H1 (cell line): ENCODE results near the gene POLA2. TPM values are rescaled to one million over a fixed set of nuclear protein-coding genes. Genes with fewer than 3 reads are reported as not detected.

Source experiments
- CTCF ChIA-PET: fragments of 300-600 bp; sonication (Branson Sonifier 250); formaldehyde crosslinking; loops from one replicate; lab custom pipeline; 2021; ENCODE audit not compliant: partially characterized antibody; lab: Charles Lee
- POLR2A ChIA-PET: fragments of 300-600 bp; sonication (Branson Sonifier 250); formaldehyde crosslinking; loops from one replicate; lab custom pipeline; 2021; ENCODE audit warnings: inconsistent platforms; ENCODE audit not compliant: partially characterized antibody; lab: Charles Lee
- DNase-seq, 2 experiments: peaks; one replicate each; pipeline versions ENCODE4 v3.0.0 to v3.0.0-alpha.2; 2010 to 2022; ENCODE audit warnings: low spot score in 2 of 2, low read depth in 1 of 2, mixed read lengths in 1 of 2
- FAIRE-seq: peaks from 2 replicates; lab custom pipeline; 2011; peaks lifted over from hg19 to GRCh38; lab: Jason Lieb, UNC
- H2AFZ ChIP-seq: 2 replicates; pipeline ENCODE4 v1.8.1; 2012; ENCODE audit warnings: low read length, inconsistent platforms
- H2AK5ac ChIP-seq: 2 replicates; pipeline ENCODE4 v1.6.1; 2013; ENCODE audit warnings: low read depth, low read length
- H2BK120ac ChIP-seq: replicated peaks from 2 replicates; pipeline ENCODE3; 2013; ENCODE audit warnings: low read depth, low read length, inconsistent platforms
- H2BK12ac ChIP-seq: 2 replicates; pipeline ENCODE4 v1.6.1; 2013; ENCODE audit warnings: low read depth, low read length
- H2BK15ac ChIP-seq: 2 replicates; pipeline ENCODE4 v1.6.1; 2013; ENCODE audit warnings: low read length
- H2BK20ac ChIP-seq: 2 replicates; pipeline ENCODE4 v1.6.1; 2013; ENCODE audit warnings: low read length
- H2BK5ac ChIP-seq: 2 replicates; pipeline ENCODE4 v1.6.1; 2013; ENCODE audit warnings: low read depth, low read length
- H3K14ac ChIP-seq: 2 replicates; pipeline ENCODE4 v1.6.1; 2013; ENCODE audit warnings: inconsistent platforms; ENCODE audit not compliant: insufficient read length
- H3K18ac ChIP-seq: 2 replicates; pipeline ENCODE4 v1.6.1; 2013; ENCODE audit warnings: low read length; ENCODE audit errors: extremely low read depth
- H3K23ac ChIP-seq: 2 replicates; pipeline ENCODE4 v1.6.1; 2013; ENCODE audit warnings: inconsistent platforms; ENCODE audit not compliant: insufficient read length
- H3K23me2 ChIP-seq: 2 replicates; pipeline ENCODE4 v1.6.1; 2013; ENCODE audit warnings: low read depth, low read length
- H3K27ac ChIP-seq: 2 replicates; pipeline ENCODE4 v1.6.1; 2011; ENCODE audit warnings: low read depth, low read length, inconsistent platforms
- H3K27me3 ChIP-seq, 4 experiments: replicated peaks in 1 of 4; 1 replicate in 1 of 4; 2 replicates in 3 of 4; pipeline versions ENCODE4 v1.6.1 to v1.8.1; 2011 to 2013; ENCODE audit warnings: low read length in 3 of 4, mild to moderate bottlenecking in 3 of 4, inconsistent platforms in 2 of 4, mixed read lengths in 2 of 4, moderate library complexity in 1 of 4; ENCODE audit not compliant: control insufficient read depth in 3 of 4, insufficient read depth in 3 of 4; ENCODE audit errors: extremely low read depth in 1 of 4
- H3K36me3 ChIP-seq, 4 experiments: 2 replicates each; pipeline versions ENCODE4 v1.6.1 to v1.8.1; 2011 to 2013; ENCODE audit warnings: mild to moderate bottlenecking in 4 of 4, low read length in 3 of 4, moderate library complexity in 2 of 4, control low read depth in 1 of 4, inconsistent platforms in 1 of 4; ENCODE audit not compliant: insufficient read depth in 4 of 4, control insufficient read depth in 2 of 4
- H3K4ac ChIP-seq: replicated peaks from 2 replicates; pipeline ENCODE3; 2013; ENCODE audit warnings: low read length, low read depth, mixed read lengths, inconsistent platforms; ENCODE audit not compliant: insufficient read length
- H3K4me1 ChIP-seq, 4 experiments: replicated peaks in 1 of 4; 1 replicate in 1 of 4; 2 replicates in 3 of 4; pipeline versions ENCODE4 v1.6.1 to v1.8.1; 2011 to 2013; ENCODE audit warnings: low read length in 3 of 4, inconsistent platforms in 2 of 4, mixed read lengths in 1 of 4; ENCODE audit not compliant: insufficient read depth in 4 of 4, control insufficient read depth in 3 of 4
- H3K4me2 ChIP-seq, 2 experiments: 2 replicates each; pipeline versions ENCODE4 v1.6.1 to v1.8.1; 2011 to 2013; ENCODE audit warnings: low read depth in 2 of 2, low read length in 2 of 2, control low read depth in 1 of 2, inconsistent platforms in 1 of 2, mild to moderate bottlenecking in 1 of 2; ENCODE audit not compliant: insufficient read depth in 1 of 2
- H3K4me3 ChIP-seq, 4 experiments: fragments of 200-600, 300-600 bp in 1 of 4; sonication (generic), shearing (Covaris generic), sonication (Bioruptor Twin) in 1 of 4; 2 replicates each; pipeline versions ENCODE4 v1.5.1 to v1.8.1; 2011 to 2016; ENCODE audit warnings: low read length in 4 of 4, low read depth in 3 of 4, control low read depth in 2 of 4, inconsistent platforms in 2 of 4, mild to moderate bottlenecking in 2 of 4, mixed read lengths in 1 of 4, moderate library complexity in 1 of 4; ENCODE audit not compliant: insufficient read depth in 2 of 4; ENCODE audit errors: extremely low read depth in 1 of 4
- H3K56ac ChIP-seq: replicated peaks from 2 replicates; pipeline ENCODE3; 2013; ENCODE audit warnings: low read depth, mild to moderate bottlenecking, mixed read lengths, low read length, inconsistent platforms; ENCODE audit not compliant: insufficient read length
- H3K79me1 ChIP-seq: 2 replicates; pipeline ENCODE4 v1.6.1; 2013; ENCODE audit warnings: low read depth, low read length, control low read depth
- H3K79me2 ChIP-seq, 2 experiments: 2 replicates each; pipeline versions ENCODE4 v1.6.1 to v1.8.1; 2012 to 2013; ENCODE audit warnings: low read length in 2 of 2, mild to moderate bottlenecking in 2 of 2, inconsistent platforms in 1 of 2; ENCODE audit not compliant: insufficient read depth in 2 of 2, control insufficient read depth in 1 of 2
- H3K9ac ChIP-seq, 4 experiments: replicated peaks in 1 of 4; 1 replicate in 1 of 4; 2 replicates in 3 of 4; pipeline versions ENCODE4 v1.6.1 to v1.8.1; 2011 to 2013; ENCODE audit warnings: low read depth in 3 of 4, low read length in 3 of 4, control low read depth in 2 of 4, mild to moderate bottlenecking in 2 of 4, moderate library complexity in 2 of 4, inconsistent platforms in 1 of 4; ENCODE audit errors: extremely low read depth in 1 of 4
- H3K9me3 ChIP-seq, 2 experiments: 2 replicates each; pipeline versions ENCODE4 v1.6.1 to v1.8.1; 2012 to 2013; ENCODE audit warnings: mild to moderate bottlenecking in 2 of 2, moderate library complexity in 2 of 2, control low read depth in 1 of 2, inconsistent platforms in 1 of 2, low read depth in 1 of 2, low read length in 1 of 2, mixed read lengths in 1 of 2; ENCODE audit not compliant: insufficient read depth in 2 of 2
- H4K20me1 ChIP-seq, 2 experiments: replicated peaks in 1 of 2; 2 replicates each; pipeline versions ENCODE3 to v1.8.1; 2011 to 2013; ENCODE audit warnings: inconsistent platforms in 2 of 2, low read length in 2 of 2, mild to moderate bottlenecking in 1 of 2; ENCODE audit not compliant: insufficient read depth in 2 of 2, control insufficient read depth in 1 of 2
- H4K5ac ChIP-seq: 2 replicates; pipeline ENCODE4 v1.6.1; 2013; ENCODE audit warnings: low read length, low read depth, mixed read lengths, inconsistent platforms; ENCODE audit not compliant: insufficient read length
- H4K8ac ChIP-seq: 2 replicates; pipeline ENCODE4 v1.8.0; 2013; ENCODE audit warnings: mild to moderate bottlenecking, moderate library complexity, low read length, inconsistent platforms; ENCODE audit not compliant: insufficient read depth; ENCODE audit errors: extremely low read depth
- H4K91ac ChIP-seq: replicated peaks from 2 replicates; pipeline ENCODE3; 2013; ENCODE audit warnings: low read length, mixed read lengths, inconsistent platforms; ENCODE audit not compliant: insufficient read length
- GABPA ChIP-seq: IDR thresholded peaks from 2 replicates; pipeline ENCODE4 v1.6.1; 2011; ENCODE audit warnings: mild to moderate bottlenecking, low read length, moderate library complexity, borderline replicate concordance; ENCODE audit not compliant: insufficient read depth
- WGBS, 2 experiments: shearing (Covaris generic) in 1 of 2; methylation state at CpG; one replicate each; pipeline versions ENCODE4 v1.1.6 to v1.1.7; 2013 to 2015; ENCODE audit warnings: low lambda C conversion rate in 2 of 2, mixed read lengths in 2 of 2, inconsistent platforms in 1 of 2, low coverage in 1 of 2, missing lambda C conversion rate in 1 of 2; ENCODE audit not compliant: insufficient replicate concordance in 2 of 2, insufficient coverage in 1 of 2, insufficient read length in 1 of 2; ENCODE audit errors: extremely low coverage in 1 of 2, missing lambda C conversion rate in 1 of 2; 5-methylcytosine and 5-hydroxymethylcytosine counted together
- polyA plus RNA-seq, 7 experiments: library from polyadenylated mRNA; depleted of rRNA in 3 of 7; stranded (reverse) in 5 of 7; unstranded in 2 of 7; fragments of >200 nt in 5 of 7; fragments of 200-250 nt in 2 of 7; gene quantifications; 1 replicate in 5 of 7; 2 replicates in 1 of 7; 4 replicates in 1 of 7; pipeline versions ENCODE4 v1.2.1 to v1.2.3, GENCODE V29; 2011 to 2013; ENCODE audit warnings: missing spikeins in 2 of 7, mixed read lengths in 2 of 7
- total RNA-seq: library from RNA; stranded (reverse); fragmentation: NEBNext Ultra II Directional; extraction: Animal tissue kit (Norgen Biotek cat#: 25700); gene quantifications from 2 replicates; pipeline ENCODE4 v1.2.1, GENCODE V29; 2021

Gene POLA2
- total and polyA plus RNA-seq, 2 of the 8 experiments (the other 6 are each of a cell fraction or from before 2014, with no cell fraction given) = 31.2 to 55.9 TPM

GRCh38 chr11:65310215-65310614, 48.5 kb downstream of the POLA2 start:
- ChIA-PET POLR2A (interaction anchor here (1.0 to 14.1 kb wide), 7 partner anchors 7 to 48 kb away, joined by 3 to 208 read pairs (median 5); partner anchors contain the start of genes DPF2 and POLA2), CTCF (interaction anchor here (12.6 to 52.8 kb wide), 2 partner anchors 21 to 24 kb away, joined by 220 to 1179 read pairs; partner anchors contain the start of gene DPF2)
- no peak overlapping the region for H3K27ac ChIP-seq
- H2BK20ac ChIP-seq = no peak overlapping the region
- no peaks in the 10 kb centered on the region; the same call in 1 of the 2 replicates for H3K79me1 ChIP-seq
- H4K8ac ChIP-seq = no peak overlapping the region; the same call in 1 of the 2 replicates
- H3K56ac ChIP-seq = no peak overlapping the region
- H2BK120ac ChIP-seq = no peak overlapping the region
- H3K23ac ChIP-seq = no peak overlapping the region
- H4K5ac ChIP-seq = no peak overlapping the region
- no peaks in the 10 kb centered on the region for H3K79me2 ChIP-seq
- no peak overlapping the region for H2BK12ac ChIP-seq
- peaks cover 7% of the 10 kb centered on the region; the same call in 1 of the 2 replicates for H3K23me2 ChIP-seq
- peaks cover 0 to 15% (median 10%) of the 10 kb centered on the region in 4 experiments; a peak in 5 of 7 replicates for H3K27me3 ChIP-seq
- H2AK5ac ChIP-seq = no peak overlapping the region
- H3K9me3 ChIP-seq = no peaks in the 10 kb centered on the region
- no peak overlapping the region for H3K4me3 ChIP-seq
- no peaks in the 10 kb centered on the region for H3K36me3 ChIP-seq
- peaks cover 0 to 4% (median 0%) of the 10 kb centered on the region in 4 experiments; a peak in 4 of 7 replicates for H3K4me1 ChIP-seq
- H4K91ac ChIP-seq = no peak overlapping the region
- FAIRE-seq (no peak), DNase-seq (no peak)
- peaks cover 0 to 10% of the 10 kb centered on the region in 2 experiments for H4K20me1 ChIP-seq
- WGBS, 2 experiments = 87% methylated on average over 10 of the region's 10 CpGs; no CpG with 5 or more reads in 1 of the 2 experiments
- H2AFZ ChIP-seq = no peak overlapping the region
- no peak overlapping the region for H3K14ac ChIP-seq
- H3K4ac ChIP-seq = no peak overlapping the region
- H3K4me2 ChIP-seq = no peak overlapping the region
- no peak overlapping the region for H2BK5ac ChIP-seq
- no peak overlapping the region for H3K9ac ChIP-seq
- no peak overlapping the region for H2BK15ac ChIP-seq
- no peak overlapping the region for H3K18ac ChIP-seq
- TF ChIP-seq GABPA = no peak
